ENCODE measurements around the gene MINDY2.
"Not testable (repeated sequence)": the region's sequence is repeated elsewhere in the genome, so short reads cannot be mapped to it uniquely, and the experiment has no call there.

- TF ChIP-seq, protein P1, sequence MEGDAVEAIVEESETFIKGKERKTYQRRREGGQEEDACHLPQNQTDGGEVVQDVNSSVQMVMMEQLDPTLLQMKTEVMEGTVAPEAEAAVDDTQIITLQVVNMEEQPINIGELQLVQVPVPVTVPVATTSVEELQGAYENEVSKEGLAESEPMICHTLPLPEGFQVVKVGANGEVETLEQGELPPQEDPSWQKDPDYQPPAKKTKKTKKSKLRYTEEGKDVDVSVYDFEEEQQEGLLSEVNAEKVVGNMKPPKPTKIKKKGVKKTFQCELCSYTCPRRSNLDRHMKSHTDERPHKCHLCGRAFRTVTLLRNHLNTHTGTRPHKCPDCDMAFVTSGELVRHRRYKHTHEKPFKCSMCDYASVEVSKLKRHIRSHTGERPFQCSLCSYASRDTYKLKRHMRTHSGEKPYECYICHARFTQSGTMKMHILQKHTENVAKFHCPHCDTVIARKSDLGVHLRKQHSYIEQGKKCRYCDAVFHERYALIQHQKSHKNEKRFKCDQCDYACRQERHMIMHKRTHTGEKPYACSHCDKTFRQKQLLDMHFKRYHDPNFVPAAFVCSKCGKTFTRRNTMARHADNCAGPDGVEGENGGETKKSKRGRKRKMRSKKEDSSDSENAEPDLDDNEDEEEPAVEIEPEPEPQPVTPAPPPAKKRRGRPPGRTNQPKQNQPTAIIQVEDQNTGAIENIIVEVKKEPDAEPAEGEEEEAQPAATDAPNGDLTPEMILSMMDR (IDR thresholded peaks at IDR 0.05; ENCODE audit: low read depth, low read length, missing input control), result not testable (repeated sequence)
- not testable (repeated sequence) for TF ChIP-seq RAD21 (IDR thresholded peaks at IDR 0.05); REST (IDR thresholded peaks at IDR 0.05); TAF1 (conservative IDR thresholded peaks at IDR 0.05); HNF4A (conservative IDR thresholded peaks at IDR 0.05); YY1 (IDR thresholded peaks at IDR 0.05); SP1 (IDR thresholded peaks at IDR 0.05); GABPA (IDR thresholded peaks at IDR 0.05 in 1 of 2, conservative IDR thresholded peaks at IDR 0.05 in 1 of 2)
- TF ChIP-seq, protein P2, sequence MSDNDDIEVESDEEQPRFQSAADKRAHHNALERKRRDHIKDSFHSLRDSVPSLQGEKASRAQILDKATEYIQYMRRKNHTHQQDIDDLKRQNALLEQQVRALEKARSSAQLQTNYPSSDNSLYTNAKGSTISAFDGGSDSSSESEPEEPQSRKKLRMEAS (IDR thresholded peaks at IDR 0.05), result not testable (repeated sequence)
- TF ChIP-seq, protein P3, sequence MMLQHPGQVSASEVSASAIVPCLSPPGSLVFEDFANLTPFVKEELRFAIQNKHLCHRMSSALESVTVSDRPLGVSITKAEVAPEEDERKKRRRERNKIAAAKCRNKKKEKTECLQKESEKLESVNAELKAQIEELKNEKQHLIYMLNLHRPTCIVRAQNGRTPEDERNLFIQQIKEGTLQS (IDR thresholded peaks at IDR 0.05), result not testable (repeated sequence)
Observed at GRCh38 chr15:58883926-58884325, 112.8 kb downstream of the MINDY2 start.

Data from liver (tissue), 3 donors.